Skin of body (tissue), 2 donors: ENCODE measurements around the gene NDUFAF3. TPM values are rescaled to one million over a fixed set of nuclear protein-coding genes. Genes with fewer than 3 reads are reported as not detected.

ENCODE experiments used
- DNase-seq: peaks from one replicate; lab custom pipeline; 2025; lab: John Stamatoyannopoulos, UW
- total RNA-seq: library from RNA; depleted of rRNA; stranded (reverse); fragments of >200 nt; gene quantifications from one replicate; pipeline ENCODE4 v1.2.3, GENCODE V29; 2014

Gene NDUFAF3
- 23.4 TPM for total RNA-seq

GRCh38 chr3:49021813-49022687 is at the start of gene NDUFAF3:
Gene NDUFAF3, plus strand, starts transcription at chr3:49022121. Its CDS starts 24 bp downstream, at chr3:49022145.
- peak; percentile 79 for DNase-seq

- no peak for DNase-seq
Measured at GRCh38 chr3:48974076-48974864, 47.7 kb upstream of the NDUFAF3 start.

GRCh38 chr3:48979451-48979850 is 42.5 kb upstream of the NDUFAF3 start:
- no peak for DNase-seq

- DNase-seq, result no peak
Measured at GRCh38 chr3:48980295-48980694, 41.6 kb upstream of the NDUFAF3 start.

GRCh38 chr3:48982016-48982415 is 39.9 kb upstream of the NDUFAF3 start:
- no peak for DNase-seq

GRCh38 chr3:48982686-48983085 is 39.2 kb upstream of the NDUFAF3 start:
- no peak for DNase-seq

- no peak for DNase-seq
Measured at GRCh38 chr3:48983096-48983495, 38.8 kb upstream of the NDUFAF3 start.

- DNase-seq, result no peak
Measured at GRCh38 chr3:48984663-48985062, 37.3 kb upstream of the NDUFAF3 start.

GRCh38 chr3:48985831-48986376 is 36.0 kb upstream of the NDUFAF3 start:
- DNase-seq, result no peak

- DNase-seq, result peak; percentile 1
Measured at GRCh38 chr3:48989126-48989795, 32.7 kb upstream of the NDUFAF3 start.

- peak; percentile 87 for DNase-seq
Measured at GRCh38 chr3:48989796-48990635, 31.9 kb upstream of the NDUFAF3 start, which contains the start of gene P4HTM. Gene P4HTM, plus strand, starts transcription at chr3:48990241. Its CDS starts 16 bp downstream, at chr3:48990257.

- DNase-seq, result no peak
Measured at GRCh38 chr3:48990636-48991469, 31.1 kb upstream of the NDUFAF3 start.

GRCh38 chr3:48991851-48992545 is 29.9 kb upstream of the NDUFAF3 start:
- no peak for DNase-seq

- DNase-seq, result no peak
Measured at GRCh38 chr3:48993834-48994233, 28.1 kb upstream of the NDUFAF3 start.

GRCh38 chr3:48996640-48997039 is 25.3 kb upstream of the NDUFAF3 start:
- no peak for DNase-seq

GRCh38 chr3:48997102-48997635 is 24.8 kb upstream of the NDUFAF3 start:
- no peak for DNase-seq

GRCh38 chr3:48997714-48998637 is 23.9 kb upstream of the NDUFAF3 start:
- no peak for DNase-seq
